GM13977 (cell line): ENCODE data around the gene ROBO1.
"Not testable (repeated sequence)": the region's sequence is repeated elsewhere in the genome, so short reads cannot be mapped to it uniquely, and the experiment has no call there.

Experiments used
- DNase-seq: peaks from one replicate; pipeline ENCODE4 v3.0.0; 2012; ENCODE audit warnings: low spot score
- in situ Hi-C: fragments of 300-500 bp; cut with MboI; formaldehyde crosslinking; loops from one replicate; pipeline ENCODE4 v1.12.0; 2022; ENCODE audit warnings: low sequenced_read_pairs, low pct_unique_long_range_greater_than_20kb, mixed read lengths, inconsistent platforms; ENCODE audit not compliant: unreplicated experiment
- TF ChIP-seq, protein P1 (sequence below): IDR thresholded peaks from 2 replicates; pipeline ENCODE4 v1.5.1; 2012; ENCODE audit warnings: mild to moderate bottlenecking, control low read depth; ENCODE audit not compliant: insufficient read depth; ENCODE audit errors: extremely low read depth, missing control alignments

The ROBO1 gene

DNA sequence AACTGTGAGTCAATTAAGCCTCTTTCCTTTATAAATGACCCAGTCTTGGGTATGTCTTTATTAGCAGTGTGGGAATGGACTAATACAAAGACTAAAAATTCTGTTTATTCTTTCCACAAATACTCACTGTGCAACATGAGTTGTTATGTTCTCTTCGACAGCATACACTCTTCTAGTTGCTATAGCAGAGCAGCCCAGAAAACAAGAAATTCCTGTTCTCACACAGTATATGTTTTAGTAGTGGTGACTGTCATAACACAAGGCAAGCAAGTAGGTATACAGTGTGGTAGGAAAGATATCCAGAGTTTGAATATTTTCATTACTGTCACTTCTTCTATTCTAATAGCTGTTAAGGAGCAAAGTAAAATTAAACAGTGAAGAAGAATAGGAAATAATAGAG, 453.3 kb downstream of the ROBO1 start:
- TF ChIP-seq, protein P1, sequence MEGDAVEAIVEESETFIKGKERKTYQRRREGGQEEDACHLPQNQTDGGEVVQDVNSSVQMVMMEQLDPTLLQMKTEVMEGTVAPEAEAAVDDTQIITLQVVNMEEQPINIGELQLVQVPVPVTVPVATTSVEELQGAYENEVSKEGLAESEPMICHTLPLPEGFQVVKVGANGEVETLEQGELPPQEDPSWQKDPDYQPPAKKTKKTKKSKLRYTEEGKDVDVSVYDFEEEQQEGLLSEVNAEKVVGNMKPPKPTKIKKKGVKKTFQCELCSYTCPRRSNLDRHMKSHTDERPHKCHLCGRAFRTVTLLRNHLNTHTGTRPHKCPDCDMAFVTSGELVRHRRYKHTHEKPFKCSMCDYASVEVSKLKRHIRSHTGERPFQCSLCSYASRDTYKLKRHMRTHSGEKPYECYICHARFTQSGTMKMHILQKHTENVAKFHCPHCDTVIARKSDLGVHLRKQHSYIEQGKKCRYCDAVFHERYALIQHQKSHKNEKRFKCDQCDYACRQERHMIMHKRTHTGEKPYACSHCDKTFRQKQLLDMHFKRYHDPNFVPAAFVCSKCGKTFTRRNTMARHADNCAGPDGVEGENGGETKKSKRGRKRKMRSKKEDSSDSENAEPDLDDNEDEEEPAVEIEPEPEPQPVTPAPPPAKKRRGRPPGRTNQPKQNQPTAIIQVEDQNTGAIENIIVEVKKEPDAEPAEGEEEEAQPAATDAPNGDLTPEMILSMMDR, result no peak
- in situ Hi-C loops, result no loop called here
- DNase-seq, result no peak

DNA sequence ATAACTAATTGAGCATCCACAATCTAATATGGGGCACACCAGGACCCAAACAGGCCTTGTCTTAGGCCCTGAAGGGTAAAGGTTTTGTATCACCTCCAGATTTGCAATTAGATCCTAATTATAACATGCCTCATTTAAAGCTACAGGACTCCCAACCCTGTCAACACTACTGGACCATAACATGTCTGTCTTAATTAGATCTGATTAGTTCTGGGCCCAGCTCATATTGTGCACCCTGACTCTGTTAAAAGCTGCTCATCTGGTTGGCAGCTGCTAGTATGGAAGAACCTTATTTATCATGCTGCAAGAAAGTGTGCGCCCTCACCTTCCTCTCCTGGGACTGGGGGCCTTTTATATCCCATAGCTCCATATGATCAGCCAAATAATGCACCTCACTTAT, 457.8 kb downstream of the ROBO1 start:
- in situ Hi-C loops, result no loop called here
- no peak for DNase-seq
- TF ChIP-seq, protein P1, result no peak

DNA sequence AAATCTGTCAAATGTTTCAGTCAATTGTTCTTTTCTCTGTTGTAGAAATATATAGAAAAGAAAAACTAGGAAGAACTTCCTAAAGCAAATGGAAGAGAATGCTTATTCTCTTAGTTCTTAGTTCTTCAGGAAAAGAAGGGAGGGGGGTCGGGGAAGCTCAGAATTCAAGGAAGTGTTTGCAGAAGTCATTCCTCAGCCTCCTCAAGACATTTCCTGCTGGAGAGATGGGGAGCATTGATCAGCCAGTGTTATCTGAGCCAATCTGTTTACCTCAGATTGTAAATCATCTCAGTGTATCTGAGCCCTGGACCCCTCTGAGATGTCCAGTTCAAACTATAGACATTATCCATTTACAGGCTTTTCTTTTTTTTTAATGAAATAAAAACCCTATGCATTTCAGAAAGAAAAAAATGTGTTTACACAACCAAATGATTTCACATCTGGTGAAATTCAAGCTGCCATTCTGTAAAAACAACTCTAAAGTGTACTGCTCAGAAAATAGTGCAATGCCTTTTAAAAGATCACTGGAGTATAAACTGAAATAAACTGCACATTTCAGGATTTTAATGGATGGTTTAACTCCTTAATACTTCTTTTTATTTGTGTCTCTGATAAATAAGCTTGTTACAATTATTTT, 460.7 kb downstream of the ROBO1 start:
- TF ChIP-seq, protein P1, result no peak
- no peak for DNase-seq
- in situ Hi-C loops, result no loop called here

DNA sequence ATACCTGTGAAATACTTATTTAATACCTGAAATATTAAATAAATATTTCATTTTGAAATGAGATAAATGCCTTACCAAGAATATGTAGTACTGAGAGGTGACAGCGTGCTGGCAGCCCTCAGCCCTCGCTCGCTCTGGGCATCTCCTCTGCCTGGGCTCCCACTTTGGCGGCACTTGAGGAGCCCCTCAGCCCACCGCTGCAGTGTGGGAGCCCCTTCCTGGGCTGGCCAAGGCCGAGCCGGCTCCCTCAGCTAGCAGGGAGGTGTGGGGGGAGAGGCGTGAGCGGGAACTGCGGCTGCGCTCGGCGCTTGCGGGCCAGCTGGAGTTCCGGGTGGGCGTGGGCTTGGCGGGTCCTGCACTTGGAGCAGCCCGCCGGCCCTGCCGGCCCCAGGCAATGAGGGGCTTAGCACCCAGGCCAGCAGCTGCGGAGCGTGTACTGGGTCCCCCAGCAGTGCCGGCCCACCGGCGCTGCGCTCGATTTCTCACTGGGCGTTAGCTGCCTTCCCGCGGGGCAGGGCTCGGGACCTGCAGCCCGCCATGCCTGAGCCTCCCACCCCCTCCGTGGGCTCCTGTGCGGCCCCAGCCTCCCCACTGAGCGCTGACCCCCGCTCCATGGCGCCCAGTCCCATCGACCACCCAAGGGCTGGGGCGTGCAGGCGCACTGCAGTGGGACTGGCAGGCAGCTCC, 467.7 kb downstream of the ROBO1 start:
- in situ Hi-C loops, DNase-seq: not testable (repeated sequence)

DNA sequence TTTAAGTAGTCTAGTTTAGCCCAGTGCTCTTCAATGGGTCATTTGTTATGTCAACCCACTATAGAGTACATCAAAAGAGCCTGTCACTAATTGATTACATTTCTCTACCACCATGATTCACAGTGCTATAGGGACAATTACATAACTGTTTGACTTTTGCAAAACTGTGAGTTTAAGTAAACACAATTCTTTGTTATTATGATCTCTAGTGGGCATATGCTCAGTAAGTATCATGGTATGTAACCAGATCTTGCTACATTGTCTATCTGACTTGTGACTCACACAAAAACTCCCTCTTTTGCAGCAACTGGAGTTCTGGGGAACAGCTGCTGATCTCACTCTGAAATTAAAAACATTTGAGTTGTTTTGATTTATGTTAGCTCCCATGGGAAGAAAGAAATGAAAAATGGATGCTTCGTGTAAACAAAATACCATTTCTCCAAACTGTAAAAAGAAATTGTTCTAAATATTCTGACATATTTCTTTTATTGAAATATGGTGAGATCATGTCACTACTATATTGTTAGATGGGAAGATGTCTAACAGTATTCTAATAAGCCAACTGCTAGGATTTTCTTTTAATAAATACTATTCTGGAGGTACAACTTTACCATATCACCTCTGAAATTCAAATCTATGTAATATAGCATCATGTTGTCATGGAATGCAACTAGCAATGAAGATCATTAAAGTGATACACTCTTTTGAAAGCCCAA, 470.4 kb downstream of the ROBO1 start:
- no peak for DNase-seq
- in situ Hi-C loops, result no loop called here
- TF ChIP-seq, protein P1, result no peak

DNA sequence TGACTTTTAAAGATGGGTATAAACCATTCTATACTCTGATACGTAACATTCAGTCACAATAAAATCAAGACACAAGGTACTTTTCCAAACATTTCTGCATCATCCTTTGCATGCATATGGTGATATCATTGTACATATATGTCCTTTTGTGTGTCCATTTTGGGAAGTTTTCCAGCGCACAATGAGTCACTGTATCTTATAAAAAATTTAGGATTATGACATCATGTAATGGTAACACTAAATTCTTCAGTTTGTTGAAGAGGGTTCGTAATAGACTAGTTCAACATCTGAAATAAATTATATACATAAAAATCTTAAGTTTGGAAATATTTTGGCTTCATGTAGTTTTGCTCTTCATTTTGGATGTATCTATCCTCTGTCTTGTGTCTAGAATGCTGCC, 480.9 kb downstream of the ROBO1 start:
- in situ Hi-C loops, result no loop called here
- TF ChIP-seq, protein P1, result no peak
- DNase-seq, result no peak

DNA sequence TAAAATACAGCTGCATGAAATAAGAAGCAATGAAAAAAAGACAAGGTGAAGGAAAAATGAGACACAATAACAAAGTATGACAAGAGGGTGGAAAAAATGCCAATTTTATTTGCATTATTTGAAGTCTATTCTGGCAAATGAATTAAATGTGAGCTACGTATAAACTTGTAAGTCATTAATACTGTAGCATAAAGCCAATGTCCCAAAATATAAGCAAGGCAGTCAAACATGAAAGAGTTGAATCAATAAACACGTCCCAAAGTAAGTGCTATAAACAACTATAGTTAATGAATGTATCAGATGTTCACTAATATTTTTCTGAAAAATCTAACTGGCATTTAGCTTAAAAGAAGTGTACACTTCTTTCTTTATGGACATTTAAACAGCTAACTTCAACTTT, 481.9 kb downstream of the ROBO1 start:
- no peak for DNase-seq
- in situ Hi-C loops, result no loop called here
- TF ChIP-seq, protein P1, result no peak
